COLO668 (cell line): ENCODE data around the gene TACC2.

Experiments used
- DNase-seq: peaks from one replicate; lab custom pipeline; 2025; ENCODE audit not compliant: unreplicated experiment; lab: John Stamatoyannopoulos, UW

Gene TACC2

GRCh38 chr10:122116331-122116730, 127.4 kb downstream of the TACC2 start:
- peak; percentile 43 for DNase-seq

- DNase-seq: no peak
Observed at GRCh38 chr10:122117475-122117874, 128.5 kb downstream of the TACC2 start.

GRCh38 chr10:122120008-122120744, 131.2 kb downstream of the TACC2 start:
- no peak for DNase-seq

GRCh38 chr10:122121059-122121458, 132.1 kb downstream of the TACC2 start:
- DNase-seq: peak; percentile 66

GRCh38 chr10:122122493-122122892, 133.5 kb downstream of the TACC2 start:
- no peak for DNase-seq

GRCh38 chr10:122123186-122123585, 134.2 kb downstream of the TACC2 start:
- no peak for DNase-seq

GRCh38 chr10:122124342-122124741, 135.4 kb downstream of the TACC2 start:
- DNase-seq: no peak

GRCh38 chr10:122124808-122125207, 135.8 kb downstream of the TACC2 start:
- DNase-seq: no peak

- peak; percentile 25 for DNase-seq
Observed at GRCh38 chr10:122126763-122127659, 138.0 kb downstream of the TACC2 start.

- DNase-seq: peak; percentile 18
Observed at GRCh38 chr10:122127943-122128342, 139.0 kb downstream of the TACC2 start.

GRCh38 chr10:122128357-122128756, 139.4 kb downstream of the TACC2 start:
- no peak for DNase-seq

GRCh38 chr10:122130474-122131110, 141.6 kb downstream of the TACC2 start:
- DNase-seq: no peak

- peak; percentile 41 for DNase-seq
Observed at GRCh38 chr10:122132331-122132755, 143.4 kb downstream of the TACC2 start.

- DNase-seq: no peak
Observed at GRCh38 chr10:122132882-122133565, 144.1 kb downstream of the TACC2 start.

- DNase-seq: no peak
Observed at GRCh38 chr10:122135251-122136025, 146.5 kb downstream of the TACC2 start.

GRCh38 chr10:122138831-122139625, 150.1 kb downstream of the TACC2 start:
- no peak for DNase-seq

GRCh38 chr10:122139627-122140170, 150.7 kb downstream of the TACC2 start:
- DNase-seq: no peak

GRCh38 chr10:122140461-122140902, 151.5 kb downstream of the TACC2 start:
- DNase-seq: no peak
